K562 (cell line): Measurements from ENCODE around the gene ZCCHC8. TPM values are rescaled to one million over a fixed set of nuclear protein-coding genes. Genes with fewer than 3 reads are reported as not detected.

Source experiments
- BRD4 ChIP-seq: fragments of 200-600 bp; sonication (generic); IDR thresholded peaks from 2 replicates; pipeline ENCODE4 v1.6.1; 2017; ENCODE audit warnings: inconsistent platforms
- CBFB ChIP-seq: sonication (generic); formaldehyde crosslinking; IDR thresholded peaks from 2 replicates; pipeline ENCODE4 v1.4.0; 2020; ENCODE audit warnings: mild to moderate bottlenecking, missing genetic modification reagents
- CSDE1 ChIP-seq, 2 experiments: fragments of 450-650 bp; IDR thresholded peaks; 2 replicates each; pipeline ENCODE4 v1.6.1; 2016; ENCODE audit warnings: mild to moderate bottlenecking in 1 of 2
- L3MBTL2 ChIP-seq: fragments of 450-650 bp; IDR thresholded peaks from 2 replicates; pipeline ENCODE4 v1.6.1; 2016; ENCODE audit warnings: mild to moderate bottlenecking, moderate library complexity
- LCOR ChIP-seq: sonication (generic); formaldehyde crosslinking; IDR thresholded peaks from 2 replicates; pipeline ENCODE4 v1.8.0; 2022; ENCODE audit warnings: mild to moderate bottlenecking, missing genetic modification reagents
- MEF2A ChIP-seq: IDR thresholded peaks from 2 replicates; pipeline ENCODE4 v1.6.1; 2011; ENCODE audit warnings: low read depth, mild to moderate bottlenecking, low read length, moderate library complexity; ENCODE audit not compliant: control insufficient read depth
- NCOA1 ChIP-seq: fragments of 450-650 bp; IDR thresholded peaks from 2 replicates; pipeline ENCODE4 v1.6.1; 2016; ENCODE audit warnings: low read depth
- PCBP2 ChIP-seq: fragments of 200-400 bp; formaldehyde crosslinking; IDR thresholded peaks from 2 replicates; pipeline ENCODE4 v1.6.1; 2018; ENCODE audit warnings: low read length, low read depth, mild to moderate bottlenecking, moderate library complexity; ENCODE audit not compliant: poor library complexity, severe bottlenecking
- RBM17 ChIP-seq: fragments of 200-400 bp; formaldehyde crosslinking; IDR thresholded peaks from 2 replicates; pipeline ENCODE4 v1.6.1; 2017; ENCODE audit warnings: low read depth, mild to moderate bottlenecking, low read length, borderline replicate concordance
- RFX7 ChIP-seq: fragments of 250-450 bp; sonication (Bioruptor Pico); IDR thresholded peaks from 2 replicates; pipeline ENCODE4 v1.5.1; 2021; ENCODE audit warnings: mild to moderate bottlenecking
- RNF2 ChIP-seq: sonication (generic); IDR thresholded peaks from 2 replicates; pipeline ENCODE4 v1.6.1; 2016
- TAF7 ChIP-seq: fragments of 450-650 bp; IDR thresholded peaks from 2 replicates; pipeline ENCODE4 v1.6.1; 2016; ENCODE audit warnings: missing genetic modification characterization, missing compliant biosample characterization
- XRCC5 ChIP-seq: fragments of 200-400 bp; formaldehyde crosslinking; IDR thresholded peaks from 2 replicates; pipeline ENCODE4 v1.6.1; 2017; ENCODE audit warnings: low read depth, mild to moderate bottlenecking, low read length
- ZC3H11A ChIP-seq: IDR thresholded peaks from 2 replicates; pipeline ENCODE4 v1.6.1; 2012; ENCODE audit warnings: low read depth, low read length, improper control_type of control experiment
- ZNF12 ChIP-seq: sonication (generic); formaldehyde crosslinking; IDR thresholded peaks from 2 replicates; pipeline ENCODE4 v1.4.0; 2020; ENCODE audit warnings: mild to moderate bottlenecking, missing genetic modification reagents
- ZNF347 ChIP-seq: fragments of 450-650 bp; formaldehyde crosslinking; IDR thresholded peaks from 2 replicates; pipeline ENCODE4 v1.4.0; 2020; ENCODE audit warnings: low read depth, mild to moderate bottlenecking, moderate library complexity
- polyA plus RNA-seq, 8 experiments: library from polyadenylated mRNA; depleted of rRNA in 4 of 8; stranded (reverse) in 5 of 8; unstranded in 3 of 8; fragments of >200 nt; fragmentation: Nextera tagmentation in 2 of 8; fragmentation: Illumina TruSeq in 1 of 8; extraction: Ambion mirVana in 2 of 8; extraction: Trizol in 1 of 8; gene quantifications; 2 replicates each; pipeline versions ENCODE4 v1.2.1 to v1.2.3, GENCODE V29; 2011 to 2014; ENCODE audit warnings: inconsistent platforms in 1 of 8, missing spikeins in 1 of 8
- total RNA-seq, 7 experiments: library from RNA; depleted of rRNA in 6 of 7; stranded (reverse); fragments of >200 nt in 6 of 7; fragmentation: Illumina TruSeq in 2 of 7; extraction: Trizol in 2 of 7; gene quantifications; 2 replicates each; pipeline versions ENCODE4 v1.2.1 to v1.2.3, GENCODE V29; 2011 to 2021; ENCODE audit warnings: low replicate concordance in 1 of 7
- TF ChIP-seq, protein P1 (sequence below): sonication (generic); formaldehyde crosslinking; IDR thresholded peaks from 2 replicates; pipeline ENCODE4 v1.8.1; 2023; ENCODE audit warnings: mild to moderate bottlenecking, missing genetic modification reagents, moderate library complexity
- TF ChIP-seq, protein P2 (sequence below): IDR thresholded peaks from 2 replicates; pipeline ENCODE4 v1.6.1; 2011; ENCODE audit not compliant: insufficient read length; ENCODE audit errors: extremely low read depth
- TF ChIP-seq, protein P3 (sequence below): fragments of 250-450 bp; sonication (Bioruptor Pico); IDR thresholded peaks from 2 replicates; pipeline ENCODE4 v1.9.0; 2021; ENCODE audit warnings: mild to moderate bottlenecking
- TF ChIP-seq, protein P4 (sequence below): fragments of 200-400 bp; formaldehyde crosslinking; IDR thresholded peaks from 2 replicates; pipeline ENCODE4 v1.6.1; 2017; ENCODE audit warnings: mild to moderate bottlenecking, low read depth, low read length, moderate library complexity
- TF ChIP-seq, protein P5 (sequence below): fragments of 250-450 bp; sonication (Bioruptor Pico); IDR thresholded peaks from 2 replicates; pipeline ENCODE4 v1.5.0; 2021
- TF ChIP-seq, protein P6 (sequence below): fragments of 450-650 bp; IDR thresholded peaks from 2 replicates; pipeline ENCODE4 v1.7.0; 2016; ENCODE audit warnings: borderline replicate concordance

The ZCCHC8 gene
- total and polyA plus RNA-seq, 9 of the 15 experiments (the other 6 are each of a cell fraction or from before 2014, with no cell fraction given) = 14.8 to 50.9 (median 34.1) TPM

DNA sequence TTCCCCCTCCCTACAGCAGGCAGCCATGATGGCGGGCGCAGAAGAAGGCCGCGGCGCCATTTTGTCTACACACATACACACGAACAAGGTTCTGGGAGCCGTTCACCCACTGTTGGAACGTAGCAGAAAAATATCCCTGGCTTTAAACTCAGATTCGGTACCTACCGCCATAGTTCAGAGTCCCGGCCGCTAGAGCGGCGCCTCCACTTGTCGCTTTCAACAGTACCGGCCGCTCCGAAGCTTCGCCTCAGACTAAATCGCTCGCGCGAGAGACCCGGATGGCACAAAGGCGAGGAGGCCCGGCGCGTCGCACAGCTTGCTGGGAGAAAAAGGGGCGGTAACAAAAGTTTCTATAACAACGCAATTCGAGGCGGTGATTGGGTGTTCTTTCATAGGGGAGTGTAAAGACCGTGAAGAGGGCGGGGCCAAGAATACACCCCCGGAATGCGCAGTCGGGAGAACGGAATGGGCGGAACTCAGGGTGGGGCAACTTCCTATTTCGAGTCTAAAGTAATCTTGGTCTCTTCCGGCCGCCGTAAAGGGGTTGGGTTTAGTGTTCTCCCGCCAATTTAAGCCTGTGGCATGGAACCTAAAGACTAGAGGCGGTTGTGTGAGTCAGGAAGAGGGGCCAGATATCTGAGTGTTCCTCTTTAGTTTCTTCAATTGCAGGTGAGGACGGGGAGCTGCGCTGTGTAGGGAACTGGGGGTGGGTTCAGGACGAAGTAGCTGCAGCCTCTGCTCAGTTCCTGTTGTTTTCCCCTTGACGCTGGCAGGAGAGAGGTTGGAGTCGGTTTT, 26.1 kb upstream of the ZCCHC8 start, which contains the start of the genes KNTC1 and RSRC2 (continued):
- TF ChIP-seq, protein P1, sequence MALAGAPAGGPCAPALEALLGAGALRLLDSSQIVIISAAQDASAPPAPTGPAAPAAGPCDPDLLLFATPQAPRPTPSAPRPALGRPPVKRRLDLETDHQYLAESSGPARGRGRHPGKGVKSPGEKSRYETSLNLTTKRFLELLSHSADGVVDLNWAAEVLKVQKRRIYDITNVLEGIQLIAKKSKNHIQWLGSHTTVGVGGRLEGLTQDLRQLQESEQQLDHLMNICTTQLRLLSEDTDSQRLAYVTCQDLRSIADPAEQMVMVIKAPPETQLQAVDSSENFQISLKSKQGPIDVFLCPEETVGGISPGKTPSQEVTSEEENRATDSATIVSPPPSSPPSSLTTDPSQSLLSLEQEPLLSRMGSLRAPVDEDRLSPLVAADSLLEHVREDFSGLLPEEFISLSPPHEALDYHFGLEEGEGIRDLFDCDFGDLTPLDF (CRISPR knock-in tag) = peak; percentile 99
- TF ChIP-seq, protein P2, sequence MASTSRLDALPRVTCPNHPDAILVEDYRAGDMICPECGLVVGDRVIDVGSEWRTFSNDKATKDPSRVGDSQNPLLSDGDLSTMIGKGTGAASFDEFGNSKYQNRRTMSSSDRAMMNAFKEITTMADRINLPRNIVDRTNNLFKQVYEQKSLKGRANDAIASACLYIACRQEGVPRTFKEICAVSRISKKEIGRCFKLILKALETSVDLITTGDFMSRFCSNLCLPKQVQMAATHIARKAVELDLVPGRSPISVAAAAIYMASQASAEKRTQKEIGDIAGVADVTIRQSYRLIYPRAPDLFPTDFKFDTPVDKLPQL = peak; percentile 57
- TF ChIP-seq, protein P3, sequence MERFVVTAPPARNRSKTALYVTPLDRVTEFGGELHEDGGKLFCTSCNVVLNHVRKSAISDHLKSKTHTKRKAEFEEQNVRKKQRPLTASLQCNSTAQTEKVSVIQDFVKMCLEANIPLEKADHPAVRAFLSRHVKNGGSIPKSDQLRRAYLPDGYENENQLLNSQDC (CRISPR knock-in tag) = peak; percentile 89; the same call in 1 of the 2 replicates
- TF ChIP-seq, protein P4, sequence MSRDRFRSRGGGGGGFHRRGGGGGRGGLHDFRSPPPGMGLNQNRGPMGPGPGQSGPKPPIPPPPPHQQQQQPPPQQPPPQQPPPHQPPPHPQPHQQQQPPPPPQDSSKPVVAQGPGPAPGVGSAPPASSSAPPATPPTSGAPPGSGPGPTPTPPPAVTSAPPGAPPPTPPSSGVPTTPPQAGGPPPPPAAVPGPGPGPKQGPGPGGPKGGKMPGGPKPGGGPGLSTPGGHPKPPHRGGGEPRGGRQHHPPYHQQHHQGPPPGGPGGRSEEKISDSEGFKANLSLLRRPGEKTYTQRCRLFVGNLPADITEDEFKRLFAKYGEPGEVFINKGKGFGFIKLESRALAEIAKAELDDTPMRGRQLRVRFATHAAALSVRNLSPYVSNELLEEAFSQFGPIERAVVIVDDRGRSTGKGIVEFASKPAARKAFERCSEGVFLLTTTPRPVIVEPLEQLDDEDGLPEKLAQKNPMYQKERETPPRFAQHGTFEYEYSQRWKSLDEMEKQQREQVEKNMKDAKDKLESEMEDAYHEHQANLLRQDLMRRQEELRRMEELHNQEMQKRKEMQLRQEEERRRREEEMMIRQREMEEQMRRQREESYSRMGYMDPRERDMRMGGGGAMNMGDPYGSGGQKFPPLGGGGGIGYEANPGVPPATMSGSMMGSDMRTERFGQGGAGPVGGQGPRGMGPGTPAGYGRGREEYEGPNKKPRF = no peak
- TF ChIP-seq PCBP2 (no peak), CBFB (CRISPR knock-in tag) (no peak), ZNF12 (CRISPR knock-in tag) (no peak), XRCC5 (peak; percentile 60; the same call in 1 of the 2 replicates), L3MBTL2 (peak; percentile 95), LCOR (CRISPR knock-in tag) (peak; percentile 69; the same call in 1 of the 2 replicates), TAF7 (tag) (peak; percentile 98), RFX7 (CRISPR knock-in tag) (0 out of 2 replicates have a peak, but pooled peaks have one; percentile 34), MEF2A (no peak), ZC3H11A (peak; percentile 52; the same call in 1 of the 2 replicates), RNF2 (peak; percentile 88), RBM17 (no peak), BRD4 (peak; percentile 99), ZNF347 (CRISPR knock-in tag) (no peak), CSDE1 (IDR thresholded peaks at IDR 0.05) (peak; percentile 39 to 92; a peak in 2 of 4 replicates), NCOA1 (no peak)
- TF ChIP-seq, protein P5, sequence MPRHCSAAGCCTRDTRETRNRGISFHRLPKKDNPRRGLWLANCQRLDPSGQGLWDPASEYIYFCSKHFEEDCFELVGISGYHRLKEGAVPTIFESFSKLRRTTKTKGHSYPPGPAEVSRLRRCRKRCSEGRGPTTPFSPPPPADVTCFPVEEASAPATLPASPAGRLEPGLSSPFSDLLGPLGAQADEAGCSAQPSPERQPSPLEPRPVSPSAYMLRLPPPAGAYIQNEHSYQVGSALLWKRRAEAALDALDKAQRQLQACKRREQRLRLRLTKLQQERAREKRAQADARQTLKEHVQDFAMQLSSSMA (CRISPR knock-in tag) = no peak
- TF ChIP-seq, protein P6, sequence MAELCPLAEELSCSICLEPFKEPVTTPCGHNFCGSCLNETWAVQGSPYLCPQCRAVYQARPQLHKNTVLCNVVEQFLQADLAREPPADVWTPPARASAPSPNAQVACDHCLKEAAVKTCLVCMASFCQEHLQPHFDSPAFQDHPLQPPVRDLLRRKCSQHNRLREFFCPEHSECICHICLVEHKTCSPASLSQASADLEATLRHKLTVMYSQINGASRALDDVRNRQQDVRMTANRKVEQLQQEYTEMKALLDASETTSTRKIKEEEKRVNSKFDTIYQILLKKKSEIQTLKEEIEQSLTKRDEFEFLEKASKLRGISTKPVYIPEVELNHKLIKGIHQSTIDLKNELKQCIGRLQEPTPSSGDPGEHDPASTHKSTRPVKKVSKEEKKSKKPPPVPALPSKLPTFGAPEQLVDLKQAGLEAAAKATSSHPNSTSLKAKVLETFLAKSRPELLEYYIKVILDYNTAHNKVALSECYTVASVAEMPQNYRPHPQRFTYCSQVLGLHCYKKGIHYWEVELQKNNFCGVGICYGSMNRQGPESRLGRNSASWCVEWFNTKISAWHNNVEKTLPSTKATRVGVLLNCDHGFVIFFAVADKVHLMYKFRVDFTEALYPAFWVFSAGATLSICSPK = no peak
